ELR (cell line): ENCODE data around the gene TMTC2.

ENCODE experiments used
- DNase-seq: peaks from one replicate; pipeline ENCODE4 v3.0.0-alpha.2; 2015; ENCODE audit warnings: low read depth

The TMTC2 gene

GRCh38 chr12:82686168-82687020 is at the start of gene TMTC2:
Gene TMTC2, plus strand, starts transcription at chr12:82686906.
- DNase-seq, result peak; percentile 84

GRCh38 chr12:82638324-82638723 is 48.4 kb upstream of the TMTC2 start:
- no peak for DNase-seq

- DNase-seq, result no peak
Observed at GRCh38 chr12:82644896-82645295, 41.8 kb upstream of the TMTC2 start.

GRCh38 chr12:82645414-82645813 is 41.3 kb upstream of the TMTC2 start:
- no peak for DNase-seq

GRCh38 chr12:82647853-82648252 is 38.9 kb upstream of the TMTC2 start:
- no peak for DNase-seq

- no peak for DNase-seq
Observed at GRCh38 chr12:82648259-82648909, 38.3 kb upstream of the TMTC2 start.

- DNase-seq, result peak; percentile 38
Observed at GRCh38 chr12:82650627-82651337, 35.9 kb upstream of the TMTC2 start.

GRCh38 chr12:82651489-82651888 is 35.2 kb upstream of the TMTC2 start:
- DNase-seq, result no peak

GRCh38 chr12:82652071-82652470 is 34.6 kb upstream of the TMTC2 start:
- no peak for DNase-seq

- no peak for DNase-seq
Observed at GRCh38 chr12:82655751-82656150, 31.0 kb upstream of the TMTC2 start.

- DNase-seq, result no peak
Observed at GRCh38 chr12:82659343-82660207, 27.1 kb upstream of the TMTC2 start.

GRCh38 chr12:82660541-82661325 is 26.0 kb upstream of the TMTC2 start:
- DNase-seq, result no peak

GRCh38 chr12:82663893-82664292 is 22.8 kb upstream of the TMTC2 start:
- DNase-seq, result no peak

GRCh38 chr12:82665142-82665923 is 21.4 kb upstream of the TMTC2 start:
- DNase-seq, result no peak

GRCh38 chr12:82666830-82667229 is 19.9 kb upstream of the TMTC2 start:
- no peak for DNase-seq

GRCh38 chr12:82671673-82672195 is 15.0 kb upstream of the TMTC2 start:
- DNase-seq, result no peak

GRCh38 chr12:82672811-82673495 is 13.8 kb upstream of the TMTC2 start:
- DNase-seq, result no peak

GRCh38 chr12:82673698-82674097 is 13.0 kb upstream of the TMTC2 start:
- DNase-seq, result no peak

- no peak for DNase-seq
Observed at GRCh38 chr12:82675246-82675645, 11.5 kb upstream of the TMTC2 start.
